CD4-positive, CD25-positive, alpha-beta regulatory T cell (primary cell): Measurements from ENCODE around the gene MYMK. TPM values are rescaled to one million over a fixed set of nuclear protein-coding genes. Genes with fewer than 3 reads are reported as not detected.

Source experiments
- ATAC-seq, 2 donors: fragments of 150-1000 bp; cut with Tn5 transposase; one replicate each; pipeline ENCODE4 v1.10.0; 2021; ENCODE audit warnings: low read depth in 2 of 2, moderate number of reproducible peaks in 2 of 2, moderate library complexity in 1 of 2
- DNase-seq, 3 donors: peaks; one replicate each; pipeline versions ENCODE4 v3.0.0 to v3.0.0-alpha.2; 2012 to 2022; ENCODE audit warnings: mixed read lengths in 1 of 3
- H3K27ac ChIP-seq: one replicate; pipeline ENCODE4 v1.7.0; 2013; ENCODE audit warnings: mild to moderate bottlenecking, low read length; ENCODE audit not compliant: insufficient read depth, poor library complexity, severe bottlenecking
- H3K27me3 ChIP-seq: one replicate; pipeline ENCODE4 v1.7.0; 2013; ENCODE audit warnings: low read length; ENCODE audit not compliant: control insufficient read depth, insufficient read depth
- H3K36me3 ChIP-seq: one replicate; pipeline ENCODE4 v1.7.0; 2013; ENCODE audit warnings: mild to moderate bottlenecking, low read length, moderate library complexity; ENCODE audit not compliant: control insufficient read depth, insufficient read depth
- H3K4me1 ChIP-seq: 2 replicates; pipeline ENCODE4 v1.7.0; 2013; ENCODE audit warnings: mild to moderate bottlenecking, low read length; ENCODE audit not compliant: insufficient read depth, control insufficient read depth, poor library complexity, severe bottlenecking
- H3K4me3 ChIP-seq: one replicate; pipeline ENCODE4 v1.7.0; 2013; ENCODE audit warnings: low read depth, mild to moderate bottlenecking, low read length, moderate library complexity
- H3K9me3 ChIP-seq, 2 experiments: 1 replicate in 1 of 2; 2 replicates in 1 of 2; pipeline ENCODE4 v1.7.0; 2013; ENCODE audit warnings: low read length in 2 of 2, mild to moderate bottlenecking in 1 of 2, moderate library complexity in 1 of 2; ENCODE audit not compliant: control insufficient read depth in 2 of 2
- H3K27ac Mint-ChIP-seq, 3 donors: one replicate each; pipeline ENCODE4 v1.8.0; 2020 to 2022; ENCODE audit warnings: mild to moderate bottlenecking in 3 of 3, mixed read lengths in 3 of 3, moderate library complexity in 2 of 3
- H3K27me3 Mint-ChIP-seq: one replicate; pipeline ENCODE4 v1.8.0; 2022; ENCODE audit warnings: mild to moderate bottlenecking, mixed read lengths
- H3K36me3 Mint-ChIP-seq: one replicate; pipeline ENCODE4 v1.8.0; 2020; ENCODE audit warnings: mixed read lengths
- H3K4me1 Mint-ChIP-seq, 4 donors: one replicate each; pipeline ENCODE4 v1.8.0; 2020 to 2022; ENCODE audit warnings: mixed read lengths in 4 of 4, mild to moderate bottlenecking in 1 of 4
- H3K4me3 Mint-ChIP-seq, 4 donors: one replicate each; pipeline ENCODE4 v1.8.0; 2020 to 2022; ENCODE audit warnings: mild to moderate bottlenecking in 4 of 4, mixed read lengths in 4 of 4, moderate library complexity in 3 of 4
- H3K9me3 Mint-ChIP-seq, 7 donors: one replicate each; pipeline ENCODE4 v1.8.0; 2020 to 2022; ENCODE audit warnings: mixed read lengths in 7 of 7, mild to moderate bottlenecking in 3 of 7, moderate library complexity in 2 of 7
- polyA plus RNA-seq, 4 donors: library from polyadenylated mRNA; unstranded; fragments of 300-500 nt; fragmentation: Illumina TruSeq; gene quantifications; one replicate each; pipeline ENCODE4 v1.2.3, GENCODE V29; 2021
- total RNA-seq: library from RNA; stranded (reverse); gene quantifications from one replicate; pipeline ENCODE4 v1.2.3, GENCODE V29; 2022

The MYMK gene
- total and polyA plus RNA-seq, 5 donors from 2014 or later = not detected

DNA sequence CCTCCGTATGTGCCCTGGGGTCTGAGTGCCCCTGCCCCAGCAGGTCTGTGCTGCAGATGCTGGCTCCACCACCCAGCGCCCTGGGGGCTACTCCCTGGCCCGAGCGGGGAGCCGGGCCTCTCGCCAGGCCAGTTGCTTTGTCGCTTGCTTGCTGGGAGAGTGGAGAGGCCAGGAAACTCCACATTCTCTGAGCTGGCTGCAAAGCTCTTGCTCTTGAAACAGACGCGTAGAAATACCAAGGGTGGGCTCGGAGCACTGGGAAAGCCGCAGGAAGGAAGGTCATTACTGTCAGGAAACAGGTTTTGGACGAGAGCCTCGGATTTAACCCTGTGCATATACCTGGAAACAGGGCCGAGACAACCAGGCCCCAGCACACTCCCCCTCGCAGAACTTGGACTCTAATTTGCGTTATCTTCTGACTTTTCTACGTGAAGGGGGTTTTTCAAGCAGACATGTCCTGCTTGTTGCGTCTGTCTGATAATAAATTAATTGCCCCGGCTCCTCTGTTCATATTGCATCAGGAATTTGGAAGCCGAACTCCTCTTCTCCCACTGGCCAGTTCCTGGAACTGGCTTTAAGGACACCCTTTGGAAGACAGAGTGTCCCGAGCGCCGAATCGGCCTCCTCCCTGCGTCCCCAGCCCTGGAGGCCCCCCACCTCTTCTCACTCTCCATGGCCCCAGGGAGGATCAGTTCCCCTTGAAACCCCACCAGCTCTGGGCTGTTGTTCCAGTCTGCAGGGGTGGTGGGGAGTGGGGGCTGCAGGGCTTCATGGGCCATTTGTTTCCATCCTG, 20.9 kb upstream of the MYMK start:
- no peaks in the 10 kb centered on the region for H3K4me1 ChIP-seq
- H3K27ac ChIP-seq = no peak overlapping the region
- no peak for ATAC-seq
- Mint-ChIP-seq H3K36me3 (no peaks in the 10 kb centered on the region), H3K27ac (no peak overlapping the region), H3K4me3 (no peak overlapping the region), H3K9me3 (no peaks in the 10 kb centered on the region), H3K4me1 (no peaks in the 10 kb centered on the region), H3K27me3 (no peaks in the 10 kb centered on the region)
- no peaks in the 10 kb centered on the region for H3K9me3 ChIP-seq
- H3K27me3 ChIP-seq = no peaks in the 10 kb centered on the region
- no peak for DNase-seq
- H3K36me3 ChIP-seq = no peaks in the 10 kb centered on the region
- H3K4me3 ChIP-seq = no peak overlapping the region

DNA sequence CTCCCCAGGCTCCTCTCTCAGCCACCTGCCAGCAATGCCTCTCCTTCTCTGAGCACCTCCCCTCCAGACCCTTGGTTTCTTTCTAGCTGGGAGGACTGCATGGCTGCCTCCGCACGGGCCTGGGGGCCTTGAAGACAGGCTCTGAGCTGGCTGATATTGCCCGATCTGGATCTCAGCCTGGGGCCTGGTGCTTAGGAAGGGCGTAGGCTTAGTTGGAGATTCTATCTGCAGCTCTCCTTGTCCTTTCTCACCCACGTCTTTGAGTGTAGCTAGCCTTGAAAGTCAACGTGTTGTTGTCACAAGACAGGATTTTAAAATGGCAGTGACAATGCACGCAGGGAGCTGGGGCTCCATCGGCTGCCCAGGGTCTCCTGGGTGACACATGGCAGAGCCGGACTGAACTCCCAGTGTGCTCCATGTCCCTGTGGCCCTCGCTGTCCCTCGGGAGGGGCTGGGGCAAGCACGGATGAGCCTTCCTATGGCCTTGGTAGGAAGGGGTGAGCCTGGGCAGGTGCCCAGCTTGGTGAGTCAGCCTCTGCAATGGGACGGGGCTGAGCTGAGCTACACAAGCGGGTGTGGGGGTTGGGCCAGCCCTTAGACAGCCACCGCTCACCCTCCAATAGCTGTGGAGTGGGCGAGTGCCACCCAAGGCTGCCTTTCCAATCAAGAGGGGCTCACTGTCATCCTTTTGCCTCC, 19.2 kb upstream of the MYMK start:
- Mint-ChIP-seq H3K27ac (no peak overlapping the region), H3K4me3 (no peak overlapping the region)

DNA sequence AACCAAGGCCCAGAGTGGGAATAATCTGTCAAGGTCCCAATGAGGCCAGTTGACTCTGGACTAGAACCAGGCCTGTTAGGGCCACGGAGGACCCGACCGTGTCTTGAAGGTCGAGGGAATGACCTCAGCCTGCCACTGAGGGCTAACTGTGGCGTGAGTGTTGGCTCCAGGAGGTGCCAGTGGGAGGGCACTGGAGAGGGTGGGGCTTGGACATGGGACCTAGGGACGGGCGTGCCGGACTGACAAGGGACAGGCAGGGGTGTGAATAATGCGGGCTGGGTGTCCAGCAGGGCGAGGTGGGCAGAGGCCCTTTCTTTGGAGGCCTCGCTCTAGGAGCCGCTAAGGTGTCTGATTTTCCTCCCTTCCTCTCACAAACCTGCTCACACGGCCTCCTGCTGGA, 17.2 kb upstream of the MYMK start:
- no peak for DNase-seq
- no peaks in the 10 kb centered on the region for H3K36me3 Mint-ChIP-seq
- Histone ChIP-seq H3K27ac (no peak overlapping the region), H3K4me3 (no peak overlapping the region), H3K27me3 (no peaks in the 10 kb centered on the region), H3K9me3 (no peaks in the 10 kb centered on the region), H3K4me1 (no peaks in the 10 kb centered on the region), H3K36me3 (no peaks in the 10 kb centered on the region)
- ATAC-seq = no peak
- no peaks in the 10 kb centered on the region for H3K27me3 Mint-ChIP-seq
- H3K9me3 Mint-ChIP-seq = no peaks in the 10 kb centered on the region
- H3K4me3 Mint-ChIP-seq = no peak overlapping the region
- no peak overlapping the region for H3K27ac Mint-ChIP-seq
- H3K4me1 Mint-ChIP-seq = peaks cover 0 to 3% (median 0%) of the 10 kb centered on the region in 4 donors

More for the DNA sequence above, 19.2 kb upstream of the MYMK start:
- H3K36me3 Mint-ChIP-seq = no peaks in the 10 kb centered on the region
- Histone ChIP-seq H3K27me3 (no peaks in the 10 kb centered on the region), H3K27ac (no peak overlapping the region), H3K4me1 (no peaks in the 10 kb centered on the region), H3K36me3 (no peaks in the 10 kb centered on the region), H3K4me3 (no peak overlapping the region), H3K9me3 (no peaks in the 10 kb centered on the region)
- peaks cover 0 to 3% (median 0%) of the 10 kb centered on the region in 4 donors for H3K4me1 Mint-ChIP-seq
- DNase-seq = no peak
- H3K9me3 Mint-ChIP-seq = no peaks in the 10 kb centered on the region
- H3K27me3 Mint-ChIP-seq = no peaks in the 10 kb centered on the region
- ATAC-seq = no peak

DNA sequence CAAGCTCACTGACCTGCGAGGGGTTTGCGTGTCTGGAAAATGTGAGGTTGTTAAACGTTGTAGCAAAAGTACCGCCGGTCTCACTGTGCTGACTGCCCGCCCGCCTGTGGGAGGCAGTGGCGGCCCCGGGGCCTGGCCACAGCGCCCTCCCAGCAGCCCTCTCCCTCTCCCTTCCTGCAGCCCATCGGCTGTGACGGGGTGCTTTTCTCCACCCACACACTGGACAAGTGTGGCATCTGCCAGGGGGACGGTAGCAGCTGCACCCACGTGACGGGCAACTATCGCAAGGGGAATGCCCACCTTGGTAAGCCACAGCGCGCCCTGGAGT, 15.9 kb upstream of the MYMK start:
- no peak for DNase-seq
- H3K27me3 ChIP-seq = no peaks in the 10 kb centered on the region
- Mint-ChIP-seq H3K27me3 (peaks cover 4% of the 10 kb centered on the region), H3K9me3 (no peaks in the 10 kb centered on the region), H3K36me3 (no peaks in the 10 kb centered on the region), H3K27ac (no peak overlapping the region), H3K4me3 (no peak overlapping the region), H3K4me1 (peaks cover 0 to 3% (median 0%) of the 10 kb centered on the region in 4 donors)
- ATAC-seq = no peak
- no peaks in the 10 kb centered on the region for H3K4me1 ChIP-seq
- no peaks in the 10 kb centered on the region for H3K9me3 ChIP-seq
- no peak overlapping the region for H3K27ac ChIP-seq
- no peak overlapping the region for H3K4me3 ChIP-seq
- H3K36me3 ChIP-seq = no peaks in the 10 kb centered on the region

DNA sequence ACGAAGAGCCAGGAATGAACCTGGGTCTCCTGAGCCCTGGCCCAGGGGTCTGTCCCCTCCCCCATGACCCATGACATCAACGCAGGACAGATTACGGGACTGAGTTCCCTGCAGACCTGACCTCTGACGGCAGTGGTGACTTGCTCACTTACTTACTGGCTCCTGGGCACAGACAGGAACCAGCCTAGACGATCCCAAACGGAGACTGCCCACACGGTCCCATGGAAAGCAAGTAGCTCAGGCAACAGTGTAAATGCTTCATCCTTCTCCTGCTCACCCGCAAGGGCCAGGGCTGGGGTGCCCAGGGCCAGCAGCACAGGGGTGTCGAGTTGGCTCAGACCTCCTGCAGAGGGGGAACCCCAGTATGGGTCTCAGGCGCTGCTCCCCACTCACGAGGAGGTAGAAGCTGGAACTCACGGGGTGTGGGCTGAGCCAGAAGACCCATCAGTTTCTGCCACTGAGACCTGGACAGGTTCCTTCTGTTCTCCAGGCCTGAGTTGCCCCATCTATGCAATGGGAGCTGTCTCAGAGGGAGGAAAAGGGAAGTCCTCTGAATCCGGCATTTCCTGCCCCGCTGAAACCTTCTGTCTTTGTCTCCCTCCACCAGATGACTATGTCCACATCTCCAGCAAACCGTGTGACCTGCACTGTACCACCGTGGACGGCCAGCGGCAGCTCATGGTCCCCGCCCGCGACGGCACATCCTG, 15.4 kb upstream of the MYMK start:
- no peak overlapping the region for H3K4me3 ChIP-seq
- no peaks in the 10 kb centered on the region for H3K27me3 ChIP-seq
- no peaks in the 10 kb centered on the region for H3K36me3 Mint-ChIP-seq
- H3K4me1 ChIP-seq = no peaks in the 10 kb centered on the region
- no peaks in the 10 kb centered on the region for H3K36me3 ChIP-seq
- H3K9me3 ChIP-seq = no peaks in the 10 kb centered on the region
- no peak overlapping the region for H3K27ac Mint-ChIP-seq
- H3K9me3 Mint-ChIP-seq = no peaks in the 10 kb centered on the region
- no peak overlapping the region for H3K4me3 Mint-ChIP-seq
- DNase-seq = no peak
- H3K4me1 Mint-ChIP-seq = peaks cover 0 to 3% (median 0%) of the 10 kb centered on the region in 4 donors
- ATAC-seq = no peak
- H3K27me3 Mint-ChIP-seq = peaks cover 4% of the 10 kb centered on the region
- H3K27ac ChIP-seq = no peak overlapping the region

DNA sequence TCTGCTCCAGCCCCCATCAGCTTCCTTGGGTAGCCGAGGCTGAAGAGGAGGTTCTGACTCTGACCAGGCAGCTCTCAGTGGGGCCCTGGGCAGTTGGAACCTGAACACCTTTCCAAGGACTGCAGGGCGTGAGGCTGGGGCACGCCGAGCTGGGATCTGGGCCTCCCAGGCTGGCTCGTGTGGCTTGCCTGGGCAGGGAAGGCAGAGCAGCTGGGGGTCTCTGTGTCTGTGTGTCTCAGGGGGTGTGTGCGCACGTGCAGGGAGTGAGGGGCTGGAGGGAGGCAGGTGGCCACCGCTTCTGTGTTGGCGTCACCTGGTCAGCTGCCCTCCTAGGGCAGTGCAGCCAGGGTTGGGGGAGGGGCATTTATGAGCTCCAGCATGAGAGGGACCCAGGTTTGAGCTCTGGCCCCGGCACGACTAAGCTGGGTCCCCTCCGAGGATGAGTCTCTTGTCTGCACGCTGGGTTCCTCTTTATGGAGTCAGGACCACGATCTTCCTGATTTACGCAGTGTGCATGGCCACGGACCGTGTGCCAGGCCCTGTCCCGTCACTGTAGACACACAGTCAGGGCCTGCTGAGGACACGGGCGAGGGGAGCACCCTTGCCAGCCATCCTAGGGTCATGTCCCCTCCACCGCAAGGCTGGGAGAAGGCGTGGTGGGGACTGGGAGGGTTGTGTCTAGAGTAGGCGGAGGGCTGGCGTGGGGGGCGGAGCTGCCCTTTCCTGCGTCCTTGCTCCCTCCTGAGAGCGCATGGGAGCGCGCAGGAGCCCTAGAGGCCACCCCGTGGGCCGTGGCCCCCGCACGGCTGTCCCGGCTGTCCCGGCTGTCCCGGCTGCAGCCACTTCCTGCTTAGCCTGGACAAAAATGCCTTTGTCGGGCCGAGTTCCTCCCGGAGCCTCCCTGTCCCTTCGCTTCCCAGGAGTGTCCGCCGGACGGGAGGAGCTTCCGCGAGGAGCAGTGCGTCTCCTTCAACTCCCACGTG, 14.4 kb upstream of the MYMK start:
- H3K4me3 ChIP-seq = no peak overlapping the region
- no peak overlapping the region for H3K27ac ChIP-seq
- ATAC-seq = no peak
- no peaks in the 10 kb centered on the region for H3K4me1 ChIP-seq
- Mint-ChIP-seq H3K36me3 (no peaks in the 10 kb centered on the region), H3K27ac (no peak overlapping the region), H3K4me3 (no peak overlapping the region), H3K9me3 (no peaks in the 10 kb centered on the region), H3K4me1 (peaks cover 0 to 3% (median 0%) of the 10 kb centered on the region in 4 donors), H3K27me3 (peaks cover 4% of the 10 kb centered on the region)
- H3K27me3 ChIP-seq = no peaks in the 10 kb centered on the region
- DNase-seq = no peak
- H3K9me3 ChIP-seq = no peaks in the 10 kb centered on the region
- H3K36me3 ChIP-seq = no peaks in the 10 kb centered on the region

DNA sequence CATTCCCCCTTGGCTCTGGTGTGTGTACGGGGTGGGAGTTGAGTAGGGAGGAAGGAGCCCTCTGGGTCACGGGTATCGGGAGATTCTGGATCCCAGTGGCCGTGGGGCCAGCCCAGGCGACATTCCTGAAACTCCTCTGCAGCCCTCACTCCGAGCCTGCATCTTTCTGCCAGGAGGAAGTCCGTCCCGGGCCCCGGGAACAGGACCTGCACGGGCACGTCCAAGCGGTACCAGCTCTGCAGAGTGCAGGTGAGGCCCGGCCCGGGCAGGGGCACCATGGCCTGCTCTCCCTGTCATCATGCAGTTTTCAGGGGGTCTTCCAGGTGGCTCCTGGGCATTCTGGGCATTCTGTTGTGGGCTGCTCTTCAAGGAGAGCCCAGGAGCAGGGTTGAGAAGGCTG, 13.4 kb upstream of the MYMK start:
- DNase-seq (no peak), ATAC-seq (no peak)
- Histone ChIP-seq H3K9me3 (no peaks in the 10 kb centered on the region), H3K4me1 (peaks cover 4% of the 10 kb centered on the region), H3K4me3 (no peak overlapping the region), H3K36me3 (no peaks in the 10 kb centered on the region), H3K27ac (no peak overlapping the region), H3K27me3 (no peaks in the 10 kb centered on the region)
- Mint-ChIP-seq H3K4me3 (no peak overlapping the region), H3K36me3 (no peaks in the 10 kb centered on the region), H3K9me3 (peaks cover 0 to 1% (median 0%) of the 10 kb centered on the region in 7 donors), H3K27ac (no peak overlapping the region), H3K27me3 (peaks cover 7% of the 10 kb centered on the region), H3K4me1 (peaks cover 0 to 8% (median 0%) of the 10 kb centered on the region in 4 donors)
